ENCODE results near the gene ADAMTS15.

GRCh38 chr11:130499828-130500227, 51.4 kb downstream of the ADAMTS15 start:
- TF ChIP-seq CTCF (IDR thresholded peaks at IDR 0.05; ENCODE audit: low read depth, low read length) (no peak), POLR2A (IDR thresholded peaks at IDR 0.05; ENCODE audit: extremely low read depth, insufficient read length) (no peak), MAX (IDR thresholded peaks at IDR 0.05; ENCODE audit: low read depth, low read length) (no peak)

All from NB4 (cell line).